CD4-positive, alpha-beta T cell (primary cell): ENCODE measurements around the gene WDR27. TPM values are rescaled to one million over a fixed set of nuclear protein-coding genes. Genes with fewer than 3 reads are reported as not detected.
"Not testable (repeated sequence)": the region's sequence is repeated elsewhere in the genome, so short reads cannot be mapped to it uniquely, and the experiment has no call there.

Experiments used
- ATAC-seq: fragments of 200-7000 bp; cut with Tn5 transposase; one replicate; pipeline ENCODE4 v1.10.0; 2022; ENCODE audit warnings: mild to moderate bottlenecking; ENCODE audit not compliant: poor library complexity
- CTCF ChIA-PET: fragments of 350-600 bp; sonication (Branson Sonifier 250); formaldehyde crosslinking; loops from one replicate; lab custom pipeline; 2021; ENCODE audit warnings: antibody characterized with exemption, inconsistent platforms; lab: Charles Lee
- POLR2A ChIA-PET: fragments of 350-600 bp; sonication (Branson Sonifier 250); formaldehyde crosslinking; loops from one replicate; lab custom pipeline; 2021; ENCODE audit warnings: antibody characterized with exemption, inconsistent platforms; lab: Charles Lee
- DNase-seq, 14 experiments: peaks; one replicate each; pipeline ENCODE4 v3.0.0-alpha.2; 2013 to 2020; ENCODE audit warnings: mixed read lengths in 2 of 14
- H3K27ac ChIP-seq, 2 donors: one replicate each; pipeline versions ENCODE4 v1.5.1 to v1.7.0; 2013; ENCODE audit warnings: low read length in 2 of 2, low read depth in 1 of 2, mild to moderate bottlenecking in 1 of 2
- H3K27me3 ChIP-seq, 2 experiments: 1 replicate in 1 of 2; 2 replicates in 1 of 2; pipeline versions ENCODE4 v1.6.1 to v1.7.0; 2013; ENCODE audit warnings: low read length in 2 of 2, control low read depth in 1 of 2, mild to moderate bottlenecking in 1 of 2, moderate library complexity in 1 of 2; ENCODE audit not compliant: insufficient read depth in 2 of 2, control insufficient read depth in 1 of 2
- H3K36me3 ChIP-seq: one replicate; pipeline ENCODE4 v1.6.1; 2013; ENCODE audit warnings: low read length, control low read depth; ENCODE audit not compliant: insufficient read depth
- H3K4me1 ChIP-seq: one replicate; pipeline ENCODE4 v1.6.1; 2013; ENCODE audit warnings: low read length, control low read depth; ENCODE audit not compliant: insufficient read depth
- H3K4me3 ChIP-seq: one replicate; pipeline ENCODE4 v1.5.1; 2013; ENCODE audit warnings: mild to moderate bottlenecking, low read length, moderate library complexity
- H3K9me3 ChIP-seq, 2 experiments: 1 replicate in 1 of 2; 2 replicates in 1 of 2; pipeline versions ENCODE4 v1.6.1 to v1.7.0; 2013; ENCODE audit warnings: low read length in 2 of 2, mild to moderate bottlenecking in 2 of 2, control low read depth in 1 of 2, moderate library complexity in 1 of 2; ENCODE audit not compliant: control insufficient read depth in 1 of 2, insufficient read depth in 1 of 2
- H3K27ac Mint-ChIP-seq: one replicate; pipeline ENCODE4 v1.8.0; 2020; ENCODE audit warnings: mixed read lengths
- H3K27me3 Mint-ChIP-seq: one replicate; pipeline ENCODE4 v1.8.0; 2021; ENCODE audit warnings: mixed read lengths
- H3K36me3 Mint-ChIP-seq: one replicate; pipeline ENCODE4 v1.8.0; 2021; ENCODE audit warnings: low read depth, mixed read lengths
- H3K4me1 Mint-ChIP-seq: one replicate; pipeline ENCODE4 v1.8.0; 2021; ENCODE audit warnings: low read depth, mixed read lengths
- H3K4me3 Mint-ChIP-seq: one replicate; pipeline ENCODE4 v1.8.0; 2020; ENCODE audit warnings: mild to moderate bottlenecking, mixed read lengths
- H3K9me3 Mint-ChIP-seq: one replicate; pipeline ENCODE4 v1.8.0; 2020; ENCODE audit warnings: mixed read lengths
- CTCF ChIP-seq: fragments of 200-600 bp; IDR thresholded peaks from one replicate; pipeline ENCODE4 v1.8.0; 2022; ENCODE audit warnings: antibody characterized with exemption, mild to moderate bottlenecking
- intact Hi-C, 2 experiments: fragments of 100-400 bp; cut with DNase I in 1 of 2; cut with micrococcal nuclease in 1 of 2; formaldehyde crosslinking; loops; one replicate each; pipeline versions ENCODE4 v1.15.1 to v1.9.0; 2023 to 2025; cut with DNase I, micrococcal nuclease
- total RNA-seq, 174 experiments: library from RNA in 2 of 174; stranded (reverse) in 2 of 174; gene quantifications; one replicate each; pipeline ENCODE4 v1.2.3 and lab custom pipeline; 2021 to 2026

The WDR27 gene
- total RNA-seq, 2 experiments from 2014 or later: 22.0 to 23.5 TPM

GRCh38 chr6:169701311-169701953 is 397 bp downstream of the WDR27 start:
- ChIA-PET CTCF (interaction anchor here (1.0 to 2.8 kb wide), 6 partner anchors 16 to 882 kb away, joined by 3 to 11 read pairs (median 6); partner anchors contain the start of genes DYNLT2 and ERMARD), POLR2A (interaction anchor here (0.7 to 5.7 kb wide), 14 partner anchors 9 to 883 kb away, joined by 3 to 230 read pairs (median 6); partner anchors contain the start of genes DYNLT2, ERMARD, PDCD2 and PHF10)
- Histone ChIP-seq H3K27me3 (no peaks in the 10 kb centered on the region), H3K4me3 (peak overlapping the region; percentile 83), H3K4me1 (peaks cover 21% of the 10 kb centered on the region), H3K36me3 (peaks cover 8% of the 10 kb centered on the region), H3K27ac (peak overlapping the region; percentile 87 to 92), H3K9me3 (peaks cover 0 to 2% of the 10 kb centered on the region in 2 experiments)
- DNase-seq: peak in 2 of 14 experiments; percentile 8 to 21
- ATAC-seq: peak; percentile 10
- peaks cover 67% of the 10 kb centered on the region for H3K4me1 Mint-ChIP-seq
- TF ChIP-seq CTCF: no peak
- peak overlapping the region; percentile 99 for H3K27ac Mint-ChIP-seq
- intact Hi-C loops: loop anchor here in 1 of 2 experiments (5.0 kb wide), 3 partner anchors 44 to 606 kb away; partner anchors contain the start of gene FAM120B
- no peaks in the 10 kb centered on the region for H3K9me3 Mint-ChIP-seq
- H3K36me3 Mint-ChIP-seq: peaks cover 43% of the 10 kb centered on the region
- peak overlapping the region; percentile 98 for H3K4me3 Mint-ChIP-seq
- no peaks in the 10 kb centered on the region for H3K27me3 Mint-ChIP-seq

DNA sequence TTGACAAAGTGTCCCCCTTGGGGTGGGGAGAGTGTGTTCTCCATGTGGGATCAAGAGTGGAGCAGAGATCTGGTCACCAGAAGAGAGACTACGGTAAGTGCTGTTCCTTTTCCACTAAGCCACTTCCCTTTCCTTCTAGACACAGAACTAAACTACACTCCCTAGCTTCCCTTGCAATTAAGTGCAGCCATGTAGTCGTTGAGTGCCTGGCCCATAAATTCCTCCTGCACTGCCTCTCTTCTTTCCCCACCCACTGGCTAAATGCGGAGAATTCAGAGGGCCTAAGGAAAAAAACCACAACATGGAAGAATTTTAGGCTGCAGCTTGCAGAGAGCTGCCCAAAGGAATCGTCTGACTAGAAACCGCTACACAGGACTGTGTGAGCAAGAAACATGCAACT is 1.5 kb downstream of the WDR27 start:
- intact Hi-C loops: loop anchor here in 1 of 2 experiments (5.0 kb wide), 3 partner anchors 43 to 607 kb away; partner anchors contain the start of gene FAM120B
- CTCF ChIA-PET: interaction anchor here (2.8 kb wide), 1 partner anchor 90 kb away, joined by 11 read pairs; no protein-coding TSS in a partner anchor
- H3K4me3 Mint-ChIP-seq: peak overlapping the region; percentile 62
- peaks cover 33% of the 10 kb centered on the region for H3K36me3 Mint-ChIP-seq
- peak overlapping the region; percentile 99 for H3K27ac Mint-ChIP-seq
- peaks cover 7% of the 10 kb centered on the region for H3K36me3 ChIP-seq
- peaks cover 0 to 4% of the 10 kb centered on the region in 2 experiments for H3K9me3 ChIP-seq
- no peak for DNase-seq
- TF ChIP-seq CTCF: no peak
- H3K4me3 ChIP-seq: no peak overlapping the region
- ATAC-seq: no peak
- H3K9me3 Mint-ChIP-seq: peaks cover 3% of the 10 kb centered on the region
- H3K27me3 ChIP-seq: no peaks in the 10 kb centered on the region
- H3K4me1 Mint-ChIP-seq: peaks cover 57% of the 10 kb centered on the region
- no peak overlapping the region for H3K27ac ChIP-seq
- POLR2A ChIA-PET: interaction anchor here (5.6 kb wide), 1 partner anchor 51 kb away, joined by 69 read pairs; the partner anchor contains the start of genes DYNLT2 and ERMARD
- peaks cover 21% of the 10 kb centered on the region for H3K4me1 ChIP-seq
- H3K27me3 Mint-ChIP-seq: no peaks in the 10 kb centered on the region

- H3K9me3 Mint-ChIP-seq, POLR2A ChIA-PET, ATAC-seq, H3K27ac Mint-ChIP-seq, H3K36me3 ChIP-seq, H3K27ac ChIP-seq, H3K4me3 ChIP-seq, H3K4me3 Mint-ChIP-seq, H3K27me3 ChIP-seq, H3K27me3 Mint-ChIP-seq, CTCF ChIA-PET: not testable (repeated sequence)
- Mint-ChIP-seq H3K36me3 (peaks cover 29% of the 10 kb centered on the region), H3K4me1 (peaks cover 29% of the 10 kb centered on the region)
- intact Hi-C loops: loop anchor here in 1 of 2 experiments (5.0 kb wide), 1 partner anchor 250 kb away; no protein-coding TSS in a partner anchor
- peak in 1 of 14 experiments; percentile 7 for DNase-seq
- Histone ChIP-seq H3K9me3 (peaks cover 9 to 13% of the 10 kb centered on the region in 2 experiments), H3K4me1 (peaks cover 12% of the 10 kb centered on the region)
- peak; percentile 10 for TF ChIP-seq CTCF
Measured at GRCh38 chr6:169697115-169697514, 4.7 kb downstream of the WDR27 start.
